Thoracic aorta (tissue), 2 donors: ENCODE data around the gene NOS1. TPM values are rescaled to one million over a fixed set of nuclear protein-coding genes. Genes with fewer than 3 reads are reported as not detected.

Experiments used
- ATAC-seq: fragments of 150-250 bp; one replicate; pipeline ENCODE4 v1.8.0; 2017; ENCODE audit warnings: low read depth; ENCODE audit not compliant: insufficient number of reproducible peaks, low FRiP score
- DNase-seq: peaks from one replicate; pipeline ENCODE4 v3.0.0-alpha.2; 2020; ENCODE audit warnings: low spot score
- H3K27ac ChIP-seq, 2 donors: fragments of 200-600 bp; sonication (generic); 1 replicate in 1 of 2; 2 replicates in 1 of 2; pipeline ENCODE4 v1.5.1; 2016; ENCODE audit warnings: mild to moderate bottlenecking in 2 of 2, moderate library complexity in 2 of 2
- H3K27me3 ChIP-seq: fragments of 200-600 bp; sonication (generic); replicated peaks from 2 replicates; pipeline ENCODE4 v1.6.0; 2016; ENCODE audit warnings: mild to moderate bottlenecking; ENCODE audit not compliant: insufficient read depth
- H3K36me3 ChIP-seq: fragments of 200-600 bp; sonication (generic); one replicate; pipeline ENCODE4 v1.5.1; 2016
- H3K4me1 ChIP-seq, 2 donors: fragments of 200-600 bp; sonication (generic); 1 replicate in 1 of 2; 2 replicates in 1 of 2; pipeline versions ENCODE4 v1.5.1 to v1.6.0; 2016; ENCODE audit warnings: low read depth in 2 of 2, mild to moderate bottlenecking in 1 of 2; ENCODE audit not compliant: control insufficient read depth in 1 of 2
- H3K4me3 ChIP-seq: fragments of 200-600 bp; sonication (generic); 2 replicates; pipeline ENCODE4 v1.5.1; 2016; ENCODE audit warnings: mild to moderate bottlenecking
- H3K9me3 ChIP-seq: fragments of 200-600 bp; sonication (generic); 2 replicates; pipeline ENCODE4 v1.5.1; 2016
- CTCF ChIP-seq: fragments of 200-600 bp; sonication (generic); IDR thresholded peaks from one replicate; pipeline ENCODE4 v1.5.1; 2019; ENCODE audit warnings: antibody characterized with exemption
- total RNA-seq, 2 donors: library from RNA; depleted of rRNA; stranded (reverse); fragments of >200 nt; gene quantifications; one replicate each; pipeline versions ENCODE4 v1.1.0 to v1.2.3, GENCODE V29; 2016

NOS1 gene
- total RNA-seq, 2 donors from 2014 or later = 0.07 to 0.14 TPM

GRCh38 chr12:117243488-117243887 lies 117.9 kb downstream of the NOS1 start:
- H3K9me3 ChIP-seq = no peaks in the 10 kb centered on the region
- H3K27ac ChIP-seq = no peak overlapping the region
- DNase-seq (no peak), ATAC-seq (no peak)
- no peaks in the 10 kb centered on the region for H3K27me3 ChIP-seq
- no peaks in the 10 kb centered on the region for H3K4me1 ChIP-seq
- no peak overlapping the region for H3K4me3 ChIP-seq
- H3K36me3 ChIP-seq = no peaks in the 10 kb centered on the region
- TF ChIP-seq CTCF = no peak

DNA sequence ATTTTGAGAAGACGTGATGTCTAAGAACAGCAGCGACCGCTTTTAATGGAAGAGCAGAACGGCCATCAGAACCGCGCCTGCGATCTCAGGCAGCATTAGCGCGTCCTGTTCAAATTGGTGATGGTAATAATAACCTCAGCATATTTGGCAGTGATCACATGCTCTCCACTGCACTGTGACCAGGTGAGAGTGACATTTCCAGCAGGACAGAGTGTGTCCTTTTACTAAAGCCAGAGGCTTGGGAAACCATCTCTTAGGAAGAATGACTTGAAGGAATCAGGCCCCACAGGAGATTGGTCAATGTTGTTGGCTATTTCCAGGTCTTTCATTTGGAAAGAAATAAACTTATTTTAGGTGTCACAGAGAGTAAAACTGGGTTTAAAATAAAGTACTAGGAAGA lies 119.7 kb downstream of the NOS1 start:
- Histone ChIP-seq H3K36me3 (no peaks in the 10 kb centered on the region), H3K9me3 (no peaks in the 10 kb centered on the region), H3K4me3 (no peak overlapping the region), H3K27me3 (no peaks in the 10 kb centered on the region), H3K27ac (no peak overlapping the region), H3K4me1 (no peaks in the 10 kb centered on the region)
- DNase-seq (no peak), ATAC-seq (no peak)
- no peak for TF ChIP-seq CTCF

- ATAC-seq (no peak), DNase-seq (no peak)
- Histone ChIP-seq H3K36me3 (no peaks in the 10 kb centered on the region), H3K4me3 (no peak overlapping the region), H3K27me3 (no peaks in the 10 kb centered on the region), H3K4me1 (no peaks in the 10 kb centered on the region), H3K9me3 (no peaks in the 10 kb centered on the region), H3K27ac (no peak overlapping the region)
- no peak for TF ChIP-seq CTCF
These were observed 121.2 kb downstream of the NOS1 start for GRCh38 chr12:117240081-117240755.

DNA sequence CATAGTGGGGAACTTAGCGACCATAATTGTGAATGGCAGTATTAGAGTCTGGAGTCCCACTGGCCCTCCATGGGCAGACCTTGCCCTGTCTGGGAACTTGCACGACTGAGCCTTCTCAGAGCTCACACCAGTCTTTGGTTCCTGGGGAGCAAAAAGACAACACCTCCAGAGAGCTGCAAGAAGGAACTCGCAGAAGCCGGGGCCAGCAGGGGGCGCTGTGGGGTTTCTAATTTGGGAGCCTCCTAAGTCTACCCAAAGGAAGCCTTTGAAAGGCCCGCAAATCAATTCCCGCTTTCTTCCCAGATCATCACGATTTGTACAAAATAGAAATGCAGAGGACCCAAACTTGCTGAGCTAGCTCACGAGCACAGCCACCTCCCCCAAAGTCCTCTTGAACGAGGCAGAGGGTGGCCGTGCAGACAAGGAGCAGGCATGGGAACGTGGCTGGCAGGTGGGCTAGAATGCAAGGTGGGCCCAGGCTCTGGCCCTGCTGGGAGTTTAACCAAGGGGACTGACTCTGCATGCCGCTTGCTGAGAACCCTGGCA lies 124.9 kb downstream of the NOS1 start:
- Histone ChIP-seq H3K27ac (no peak overlapping the region), H3K4me3 (no peak overlapping the region), H3K4me1 (no peaks in the 10 kb centered on the region), H3K36me3 (no peaks in the 10 kb centered on the region), H3K9me3 (no peaks in the 10 kb centered on the region), H3K27me3 (no peaks in the 10 kb centered on the region)
- peak; percentile 51 for TF ChIP-seq CTCF
- DNase-seq = peak; percentile 5
- no peak for ATAC-seq

GRCh38 chr12:117235261-117235660 lies 126.2 kb downstream of the NOS1 start:
- H3K36me3 ChIP-seq = no peaks in the 10 kb centered on the region
- no peaks in the 10 kb centered on the region for H3K9me3 ChIP-seq
- no peak for DNase-seq
- no peak for ATAC-seq
- no peak for TF ChIP-seq CTCF
- H3K27me3 ChIP-seq = no peaks in the 10 kb centered on the region
- no peak overlapping the region for H3K27ac ChIP-seq
- H3K4me3 ChIP-seq = no peak overlapping the region
- no peaks in the 10 kb centered on the region for H3K4me1 ChIP-seq
